Cardiac muscle cell (in vitro differentiated cells and primary cell): ENCODE results near the gene SIDT1. TPM values are rescaled to one million over a fixed set of nuclear protein-coding genes. Genes with fewer than 3 reads are reported as not detected.

ENCODE experiments used
- DNase-seq, 2 donors: peaks; one replicate each; pipeline versions ENCODE4 v3.0.0 to v3.0.0-alpha.2; 2010 to 2017; ENCODE audit warnings: low read depth in 1 of 2, low spot score in 1 of 2
- H3K27ac ChIP-seq: fragments of 200-600 bp; sonication (generic); 2 replicates; pipeline ENCODE4 v1.5.1; 2016
- H3K27me3 ChIP-seq: fragments of 200-600 bp; sonication (generic); 2 replicates; pipeline ENCODE4 v1.6.0; 2016; ENCODE audit warnings: control low read depth
- H3K36me3 ChIP-seq: fragments of 200-600 bp; sonication (generic); 2 replicates; pipeline ENCODE4 v1.5.1; 2016; ENCODE audit warnings: control low read depth
- H3K4me1 ChIP-seq: fragments of 200-600 bp; sonication (generic); 2 replicates; pipeline ENCODE4 v1.8.1; 2017; ENCODE audit warnings: low read depth, mild to moderate bottlenecking, mixed run types
- H3K4me3 ChIP-seq: fragments of 200-600 bp; sonication (generic); 2 replicates; pipeline ENCODE4 v1.5.1; 2016; ENCODE audit warnings: mild to moderate bottlenecking
- H3K9me3 ChIP-seq: fragments of 200-600 bp; sonication (generic); 2 replicates; pipeline ENCODE4 v1.5.1; 2017; ENCODE audit warnings: low read depth, mild to moderate bottlenecking, control low read depth
- polyA plus RNA-seq: library from polyadenylated mRNA; unstranded; fragments of >200 nt; fragmentation: Nextera tagmentation; extraction: Ambion mirVana; gene quantifications from 2 replicates; pipeline ENCODE4 v1.2.1, GENCODE V29; 2016
- total RNA-seq: library from RNA; depleted of rRNA; stranded (reverse); fragments of >200 nt; gene quantifications from 2 replicates; pipeline ENCODE4 v1.2.3, GENCODE V29; 2016
- TF ChIP-seq, protein P1 (sequence below): IDR thresholded peaks from 2 replicates; pipeline ENCODE4 v1.5.1; 2012; ENCODE audit warnings: low read depth, mild to moderate bottlenecking, low read length

The SIDT1 gene
- total and polyA plus RNA-seq, 2 experiments from 2014 or later = 0.32 TPM; not detected in 1

DNA sequence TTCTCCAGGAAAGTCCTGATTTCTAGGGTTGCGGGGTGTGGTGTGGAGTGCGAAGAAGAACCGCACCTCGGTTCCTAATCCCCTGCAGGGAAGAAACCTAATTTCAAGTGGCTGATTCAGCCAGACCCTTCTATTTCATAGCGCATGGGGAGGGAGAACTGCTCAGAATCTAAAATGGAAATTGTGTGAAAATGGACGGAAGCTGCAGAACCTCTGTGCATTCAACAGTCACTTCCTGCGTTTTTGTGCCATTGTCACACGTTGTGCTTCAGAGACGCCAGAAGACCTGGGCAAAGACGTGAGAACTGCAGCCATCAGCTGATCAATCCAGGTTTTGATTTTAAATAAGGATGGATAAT lies 1.2 kb downstream of the SIDT1 start:
- Histone ChIP-seq H3K4me3 (peak overlapping the region; percentile 22), H3K9me3 (no peaks in the 10 kb centered on the region), H3K27ac (no peak overlapping the region), H3K4me1 (no peaks in the 10 kb centered on the region), H3K27me3 (peaks cover 99% of the 10 kb centered on the region), H3K36me3 (no peaks in the 10 kb centered on the region)
- no peak for DNase-seq
- TF ChIP-seq, protein P1, sequence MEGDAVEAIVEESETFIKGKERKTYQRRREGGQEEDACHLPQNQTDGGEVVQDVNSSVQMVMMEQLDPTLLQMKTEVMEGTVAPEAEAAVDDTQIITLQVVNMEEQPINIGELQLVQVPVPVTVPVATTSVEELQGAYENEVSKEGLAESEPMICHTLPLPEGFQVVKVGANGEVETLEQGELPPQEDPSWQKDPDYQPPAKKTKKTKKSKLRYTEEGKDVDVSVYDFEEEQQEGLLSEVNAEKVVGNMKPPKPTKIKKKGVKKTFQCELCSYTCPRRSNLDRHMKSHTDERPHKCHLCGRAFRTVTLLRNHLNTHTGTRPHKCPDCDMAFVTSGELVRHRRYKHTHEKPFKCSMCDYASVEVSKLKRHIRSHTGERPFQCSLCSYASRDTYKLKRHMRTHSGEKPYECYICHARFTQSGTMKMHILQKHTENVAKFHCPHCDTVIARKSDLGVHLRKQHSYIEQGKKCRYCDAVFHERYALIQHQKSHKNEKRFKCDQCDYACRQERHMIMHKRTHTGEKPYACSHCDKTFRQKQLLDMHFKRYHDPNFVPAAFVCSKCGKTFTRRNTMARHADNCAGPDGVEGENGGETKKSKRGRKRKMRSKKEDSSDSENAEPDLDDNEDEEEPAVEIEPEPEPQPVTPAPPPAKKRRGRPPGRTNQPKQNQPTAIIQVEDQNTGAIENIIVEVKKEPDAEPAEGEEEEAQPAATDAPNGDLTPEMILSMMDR = no peak

DNA sequence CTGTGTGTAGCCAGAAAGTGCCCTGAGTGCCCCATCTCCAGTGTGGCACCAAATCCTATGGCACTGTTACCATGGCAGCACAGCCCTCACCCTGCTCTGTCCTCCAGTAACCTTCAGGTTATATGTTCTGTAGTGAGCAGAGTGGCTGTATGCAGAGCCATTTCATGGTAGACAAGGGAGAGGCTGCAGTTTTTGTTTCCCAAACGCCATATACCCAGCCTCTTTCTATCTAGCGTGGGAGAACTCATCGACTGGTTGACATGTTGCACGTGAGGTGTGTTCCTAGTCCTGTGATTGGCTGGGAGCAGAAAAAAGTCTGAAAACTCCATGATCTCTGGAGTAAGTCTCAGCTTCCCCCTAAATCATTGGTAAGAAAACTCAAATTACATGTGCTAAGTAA lies 2.0 kb downstream of the SIDT1 start:
- no peak for DNase-seq
- peaks cover 91% of the 10 kb centered on the region for H3K27me3 ChIP-seq
- H3K27ac ChIP-seq = no peak overlapping the region
- no peak overlapping the region for H3K4me3 ChIP-seq
- TF ChIP-seq, protein P1 = no peak
- no peaks in the 10 kb centered on the region for H3K4me1 ChIP-seq
- no peaks in the 10 kb centered on the region for H3K36me3 ChIP-seq
- H3K9me3 ChIP-seq = no peaks in the 10 kb centered on the region

GRCh38 chr3:113535898-113536297 lies 3.5 kb downstream of the SIDT1 start:
- H3K36me3 ChIP-seq = no peaks in the 10 kb centered on the region

DNA sequence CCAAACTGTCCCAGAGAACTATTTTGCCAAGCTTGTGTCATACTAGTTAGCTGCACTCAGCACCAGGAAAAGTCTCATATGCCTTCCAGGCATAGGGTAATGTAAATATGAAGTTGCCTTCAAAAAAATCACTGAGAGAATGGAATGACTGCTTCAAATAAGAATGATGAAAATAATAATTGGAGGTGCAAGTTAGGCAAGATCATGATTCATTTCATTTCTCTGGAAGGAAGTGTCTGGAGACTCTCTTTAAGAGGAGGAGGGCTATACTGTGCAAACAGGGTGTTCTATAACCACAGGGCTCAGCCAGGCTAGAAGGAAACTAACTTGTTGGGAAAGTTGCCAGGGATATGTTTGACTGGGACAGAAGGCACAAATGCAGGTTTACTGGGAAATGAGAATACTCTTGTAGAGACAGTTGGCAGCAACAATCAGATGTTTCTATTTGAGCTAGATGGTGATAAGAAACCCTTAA lies 4.3 kb downstream of the SIDT1 start:
- H3K4me3 ChIP-seq = no peak overlapping the region
- TF ChIP-seq, protein P1 = no peak
- H3K27me3 ChIP-seq = peaks cover 68% of the 10 kb centered on the region
- H3K27ac ChIP-seq = no peak overlapping the region
- no peaks in the 10 kb centered on the region for H3K36me3 ChIP-seq
- DNase-seq = peak in 1 of 2 donors; percentile 47
- H3K9me3 ChIP-seq = no peaks in the 10 kb centered on the region
- H3K4me1 ChIP-seq = no peaks in the 10 kb centered on the region

More at GRCh38 chr3:113535898-113536297, 3.5 kb downstream of the SIDT1 start:
- Histone ChIP-seq H3K27me3 (peaks cover 75% of the 10 kb centered on the region), H3K27ac (no peak overlapping the region), H3K4me3 (no peak overlapping the region), H3K9me3 (no peaks in the 10 kb centered on the region), H3K4me1 (no peaks in the 10 kb centered on the region)
- no peak for DNase-seq
- TF ChIP-seq, protein P1 = no peak

DNA sequence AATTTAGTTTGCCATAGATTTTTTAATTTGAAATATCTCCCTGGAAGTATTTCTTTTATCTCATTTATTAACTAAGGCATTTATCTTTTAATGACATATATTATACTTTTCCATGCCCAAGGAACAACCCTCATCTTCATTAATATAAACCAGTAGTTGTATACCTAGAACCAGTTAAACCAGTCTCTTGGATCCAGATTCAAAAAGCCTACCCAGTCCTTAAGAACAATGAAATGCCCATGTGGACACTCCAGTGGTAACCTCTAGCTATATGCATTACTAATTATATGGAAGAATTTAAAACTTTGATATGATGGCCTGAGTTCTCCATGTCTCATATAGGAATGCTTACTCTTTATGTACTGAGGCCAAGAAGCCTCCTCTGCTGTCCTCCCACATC lies 4.8 kb downstream of the SIDT1 start:
- Histone ChIP-seq H3K4me1 (no peaks in the 10 kb centered on the region), H3K27ac (no peak overlapping the region), H3K36me3 (no peaks in the 10 kb centered on the region), H3K4me3 (no peak overlapping the region), H3K9me3 (no peaks in the 10 kb centered on the region), H3K27me3 (peaks cover 63% of the 10 kb centered on the region)
- TF ChIP-seq, protein P1 = no peak
- DNase-seq = no peak

DNA sequence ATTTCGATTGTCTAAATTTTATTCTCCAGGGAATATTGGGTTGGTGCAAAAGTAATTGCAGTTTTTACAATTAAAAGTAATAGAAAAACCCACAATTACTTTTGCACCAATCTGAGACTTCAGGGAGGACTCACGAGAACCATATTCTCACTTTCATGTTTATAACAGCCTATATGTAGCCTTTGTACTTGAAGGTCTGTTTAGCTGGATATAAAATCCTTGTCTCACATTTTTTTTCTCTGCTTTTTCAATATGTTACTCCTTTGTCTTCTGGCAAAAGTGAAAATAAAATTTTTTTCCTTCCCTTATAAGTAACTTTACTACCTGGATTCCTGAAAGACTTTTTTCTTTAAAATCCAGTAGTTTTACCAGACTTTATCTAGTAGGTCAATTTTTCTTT lies 9.2 kb downstream of the SIDT1 start:
- Histone ChIP-seq H3K4me1 (no peaks in the 10 kb centered on the region), H3K27ac (no peak overlapping the region), H3K36me3 (no peaks in the 10 kb centered on the region), H3K27me3 (peaks cover 19% of the 10 kb centered on the region), H3K4me3 (no peak overlapping the region), H3K9me3 (no peaks in the 10 kb centered on the region)
- DNase-seq = no peak
- TF ChIP-seq, protein P1 = no peak
